Measurements from ENCODE around the gene KCTD17. TPM values are rescaled to one million over a fixed set of nuclear protein-coding genes. Genes with fewer than 3 reads are reported as not detected.

KCTD17 gene
- total RNA-seq, 1 experiment from 2014 or later = 39.1 TPM

GRCh38 chr22:37103151-37103550 lies 51.6 kb downstream of the KCTD17 start:
- Histone ChIP-seq H3K4me3 (ENCODE audit: low read depth, low read length, poor library complexity, severe bottlenecking) (no peak overlapping the region), H3K36me3 (ENCODE audit: insufficient read depth, low read length, poor library complexity, severe bottlenecking) (no peaks in the 10 kb centered on the region), H3K9me3 (ENCODE audit: low read depth, low read length, poor library complexity, severe bottlenecking) (no peaks in the 10 kb centered on the region), H3K27ac (ENCODE audit: low read depth, low read length, poor library complexity, severe bottlenecking) (no peak overlapping the region), H3K27me3 (replicated peaks; ENCODE audit: insufficient read depth, low read depth, low read length, poor library complexity) (no peaks in the 10 kb centered on the region), H3K4me1 (ENCODE audit: insufficient read depth, low read length, poor library complexity, severe bottlenecking) (no peaks in the 10 kb centered on the region)
- BruUV-seq (replicated peaks) = no TSS peak
- POLR2A ChIA-PET (ENCODE audit: low non-redundant PET) = no interaction called here
- CTCF ChIA-PET = no interaction called here
- intact Hi-C loops (cut with micrococcal nuclease; ENCODE audit: unreplicated experiment) = no loop called here
- DNase-seq (ENCODE audit: low spot score) = no peak
- TF ChIP-seq CTCF (conservative IDR thresholded peaks at IDR 0.05; ENCODE audit: low read depth, low read length) (no peak), EZH2 (IDR thresholded peaks at IDR 0.05; ENCODE audit: borderline replicate concordance, low read depth, low read length, poor library complexity, severe bottlenecking) (no peak)

- Histone ChIP-seq H3K27me3 (replicated peaks; ENCODE audit: insufficient read depth, low read depth, low read length, poor library complexity) (no peaks in the 10 kb centered on the region), H3K9me3 (ENCODE audit: low read depth, low read length, poor library complexity, severe bottlenecking) (no peaks in the 10 kb centered on the region), H3K27ac (ENCODE audit: low read depth, low read length, poor library complexity, severe bottlenecking) (no peak overlapping the region), H3K36me3 (ENCODE audit: insufficient read depth, low read length, poor library complexity, severe bottlenecking) (no peaks in the 10 kb centered on the region), H3K4me3 (ENCODE audit: low read depth, low read length, poor library complexity, severe bottlenecking) (no peak overlapping the region), H3K4me1 (ENCODE audit: insufficient read depth, low read length, poor library complexity, severe bottlenecking) (no peaks in the 10 kb centered on the region)
- intact Hi-C loops (cut with micrococcal nuclease; ENCODE audit: unreplicated experiment) = no loop called here
- ChIA-PET POLR2A (ENCODE audit: low non-redundant PET) (no interaction called here), CTCF (no interaction called here)
- no peak for DNase-seq (ENCODE audit: low spot score)
- no peak for TF ChIP-seq CTCF (conservative IDR thresholded peaks at IDR 0.05; ENCODE audit: low read depth, low read length)
- no peak for TF ChIP-seq EZH2 (IDR thresholded peaks at IDR 0.05; ENCODE audit: borderline replicate concordance, low read depth, low read length, poor library complexity, severe bottlenecking)
- no TSS peak for BruUV-seq (replicated peaks)
These were observed 52.3 kb downstream of the KCTD17 start for GRCh38 chr22:37103656-37104452.

- no peaks in the 10 kb centered on the region for H3K4me1 ChIP-seq (ENCODE audit: insufficient read depth, low read length, poor library complexity, severe bottlenecking)
- CTCF ChIA-PET = no interaction called here
- no peak overlapping the region for H3K4me3 ChIP-seq (ENCODE audit: low read depth, low read length, poor library complexity, severe bottlenecking)
- no peaks in the 10 kb centered on the region for H3K9me3 ChIP-seq (ENCODE audit: low read depth, low read length, poor library complexity, severe bottlenecking)
- intact Hi-C loops (cut with micrococcal nuclease; ENCODE audit: unreplicated experiment) = no loop called here
- H3K27me3 ChIP-seq (replicated peaks; ENCODE audit: insufficient read depth, low read depth, low read length, poor library complexity) = no peaks in the 10 kb centered on the region
- TF ChIP-seq CTCF (conservative IDR thresholded peaks at IDR 0.05; ENCODE audit: low read depth, low read length) = no peak
- TF ChIP-seq EZH2 (IDR thresholded peaks at IDR 0.05; ENCODE audit: borderline replicate concordance, low read depth, low read length, poor library complexity, severe bottlenecking) = no peak
- H3K27ac ChIP-seq (ENCODE audit: low read depth, low read length, poor library complexity, severe bottlenecking) = no peak overlapping the region
- no peaks in the 10 kb centered on the region for H3K36me3 ChIP-seq (ENCODE audit: insufficient read depth, low read length, poor library complexity, severe bottlenecking)
- POLR2A ChIA-PET (ENCODE audit: low non-redundant PET) = no interaction called here
- no peak for DNase-seq (ENCODE audit: low spot score)
- BruUV-seq (replicated peaks) = no TSS peak
These were observed 53.6 kb downstream of the KCTD17 start for GRCh38 chr22:37105154-37105553.

All from A673 (cell line).